Ramos (cell line): ENCODE data around the gene TUBD1.
"Not testable (repeated sequence)": the region's sequence is repeated elsewhere in the genome, so short reads cannot be mapped to it uniquely, and the experiment has no call there.

Experiments
- in situ Hi-C: fragments of 300-500 bp; cut with MboI; formaldehyde crosslinking; loops from one replicate; pipeline ENCODE4 v1.14.3; 2022; ENCODE audit warnings: low sequenced_read_pairs; ENCODE audit not compliant: unreplicated experiment

TUBD1 gene

DNA sequence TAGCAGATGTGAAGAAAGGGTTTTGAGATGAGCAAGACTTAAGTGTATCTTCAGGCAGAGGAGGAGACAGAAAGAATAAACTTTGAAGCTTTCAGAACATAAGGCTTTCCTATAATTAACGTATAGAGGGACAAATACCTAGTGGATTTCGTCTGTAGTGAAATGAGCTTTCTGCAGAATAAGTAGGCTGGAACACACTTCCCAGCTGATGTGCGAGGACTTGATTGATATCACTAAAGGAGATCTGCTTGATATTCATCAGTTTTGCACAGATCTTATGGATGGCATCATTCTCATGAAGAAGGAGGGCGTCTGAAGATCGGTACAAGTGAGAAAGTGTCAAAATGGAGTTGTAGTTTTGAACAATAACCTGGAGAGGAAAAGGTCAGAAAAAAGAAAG is 14.8 kb downstream of the TUBD1 start:
- in situ Hi-C loops, result no loop called here

DNA sequence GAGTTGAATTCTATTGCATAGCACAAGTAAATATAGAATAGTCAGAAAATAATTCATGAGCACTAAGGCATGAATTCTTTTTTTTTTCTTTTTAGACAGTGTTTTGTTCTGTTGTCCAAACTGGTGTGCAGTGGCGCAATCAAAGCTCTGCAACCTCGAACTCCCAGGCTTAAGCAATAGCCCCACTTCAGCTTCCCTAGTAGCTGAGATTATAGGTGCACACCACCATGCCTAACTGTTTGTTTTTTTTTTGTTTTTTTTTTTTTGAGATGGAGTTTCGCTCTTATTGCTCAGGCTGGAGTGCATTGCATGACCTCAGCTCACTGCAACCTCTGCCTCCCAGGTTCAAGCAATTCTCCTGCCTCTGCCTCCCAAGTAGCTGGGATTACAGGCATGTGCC is 16.6 kb downstream of the TUBD1 start:
- in situ Hi-C loops, result no loop called here

- in situ Hi-C loops, result no loop called here
These were observed 18.4 kb downstream of the TUBD1 start for GRCh38 chr17:59874376-59874775.

- in situ Hi-C loops, result not testable (repeated sequence)
These were observed 19.3 kb downstream of the TUBD1 start for GRCh38 chr17:59873414-59873813.

GRCh38 chr17:59872351-59872750 is 20.4 kb downstream of the TUBD1 start:
- in situ Hi-C loops, result no loop called here

DNA sequence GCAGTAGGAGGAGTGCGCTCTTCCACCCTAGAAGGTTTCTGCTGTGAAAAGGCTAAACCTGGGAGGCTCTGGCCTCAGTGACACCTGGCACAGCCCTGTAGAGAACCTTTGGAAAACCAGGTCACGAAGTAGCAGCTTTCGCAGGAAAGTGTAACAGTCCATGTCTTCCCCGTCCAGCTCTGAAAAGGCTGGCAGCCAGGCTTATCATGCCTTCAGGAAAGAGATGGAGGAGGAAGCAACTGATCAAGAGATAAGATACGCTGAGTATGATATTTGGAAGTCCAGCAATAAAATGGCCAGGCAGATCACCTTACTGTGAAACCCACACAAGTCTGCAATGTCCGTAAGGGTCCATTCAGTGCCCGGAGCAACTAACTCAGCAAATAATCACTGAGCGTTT is 22.3 kb downstream of the TUBD1 start:
- in situ Hi-C loops, result no loop called here

GRCh38 chr17:59869941-59870218 is 22.9 kb downstream of the TUBD1 start:
- in situ Hi-C loops, result no loop called here

DNA sequence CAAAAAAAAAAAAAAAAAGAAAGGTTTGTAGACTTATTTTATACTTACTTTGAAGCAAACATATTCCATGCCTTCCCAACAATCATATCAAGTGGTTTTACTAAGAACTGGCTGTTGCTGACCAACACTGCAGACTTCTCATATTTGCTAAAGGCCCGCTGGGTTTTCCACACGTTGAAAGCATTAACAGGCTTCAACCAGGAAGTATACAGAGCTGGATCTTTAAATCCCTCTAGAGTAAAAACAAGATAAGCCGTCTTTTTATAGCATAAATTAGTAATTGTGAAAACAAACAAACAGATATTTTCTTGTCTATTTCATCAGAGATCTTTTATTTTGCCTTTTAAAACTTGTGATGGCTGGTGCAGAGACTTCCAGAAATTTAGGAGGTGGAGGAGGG is 29.1 kb downstream of the TUBD1 start:
- in situ Hi-C loops, result no loop called here

DNA sequence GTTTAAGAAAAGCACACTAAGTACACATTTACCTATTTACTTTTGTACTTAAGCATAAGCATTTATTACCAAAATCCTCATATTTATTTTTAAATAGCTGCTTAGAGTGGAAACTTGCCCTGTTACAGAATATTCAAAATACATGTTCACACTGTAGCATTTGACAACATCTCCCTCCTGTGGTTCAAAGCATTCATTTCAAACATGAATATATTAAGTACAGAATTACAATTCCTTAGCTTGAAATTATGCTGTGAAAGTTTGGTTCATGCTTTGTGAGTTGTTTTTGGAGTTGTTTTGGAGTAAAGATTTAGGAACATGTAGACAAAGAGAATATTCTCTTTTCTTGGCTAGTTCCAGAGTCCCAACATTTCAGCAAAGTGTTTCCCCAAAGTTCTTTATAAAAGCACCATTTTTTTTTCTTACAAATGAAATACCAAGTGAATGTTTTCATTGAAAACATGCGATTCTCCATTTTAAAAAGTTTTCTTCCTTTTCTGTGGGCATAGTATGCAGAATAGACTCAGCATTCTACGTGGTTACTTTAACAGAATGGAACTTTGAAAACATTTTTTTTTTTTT is 33.2 kb downstream of the TUBD1 start:
- in situ Hi-C loops, result no loop called here

- in situ Hi-C loops, result no loop called here
These were observed 33.8 kb downstream of the TUBD1 start for GRCh38 chr17:59858932-59859331.

DNA sequence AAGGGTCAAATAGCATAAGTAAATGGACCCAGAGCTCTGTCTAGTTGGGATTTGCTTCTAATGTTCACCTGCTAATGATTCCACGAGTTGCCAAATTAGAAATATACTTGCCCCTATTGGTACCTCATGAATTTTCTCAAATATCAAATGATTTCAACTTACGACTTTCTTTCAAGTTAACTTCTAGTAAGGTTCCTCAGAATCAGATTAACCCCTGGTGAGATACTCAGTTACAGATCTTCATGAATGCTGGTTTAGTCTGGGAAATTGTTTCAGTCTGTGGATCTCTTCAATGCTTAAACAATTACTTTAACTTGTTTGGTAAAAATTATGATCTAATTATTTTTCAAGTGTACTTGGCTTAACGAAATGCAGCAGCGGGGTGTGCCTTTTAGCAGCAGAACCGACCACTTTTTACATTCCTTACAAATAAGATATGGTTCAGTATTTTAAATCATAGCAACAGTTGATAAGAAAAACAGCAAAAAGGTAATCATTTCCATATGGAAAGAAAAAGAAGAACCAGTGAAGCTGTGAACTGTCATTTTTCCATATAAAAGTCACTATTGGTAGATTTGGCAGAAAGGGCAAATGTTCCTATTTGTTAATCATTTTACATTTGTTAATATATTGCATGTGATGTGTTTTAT is 34.5 kb downstream of the TUBD1 start:
- in situ Hi-C loops, result no loop called here

DNA sequence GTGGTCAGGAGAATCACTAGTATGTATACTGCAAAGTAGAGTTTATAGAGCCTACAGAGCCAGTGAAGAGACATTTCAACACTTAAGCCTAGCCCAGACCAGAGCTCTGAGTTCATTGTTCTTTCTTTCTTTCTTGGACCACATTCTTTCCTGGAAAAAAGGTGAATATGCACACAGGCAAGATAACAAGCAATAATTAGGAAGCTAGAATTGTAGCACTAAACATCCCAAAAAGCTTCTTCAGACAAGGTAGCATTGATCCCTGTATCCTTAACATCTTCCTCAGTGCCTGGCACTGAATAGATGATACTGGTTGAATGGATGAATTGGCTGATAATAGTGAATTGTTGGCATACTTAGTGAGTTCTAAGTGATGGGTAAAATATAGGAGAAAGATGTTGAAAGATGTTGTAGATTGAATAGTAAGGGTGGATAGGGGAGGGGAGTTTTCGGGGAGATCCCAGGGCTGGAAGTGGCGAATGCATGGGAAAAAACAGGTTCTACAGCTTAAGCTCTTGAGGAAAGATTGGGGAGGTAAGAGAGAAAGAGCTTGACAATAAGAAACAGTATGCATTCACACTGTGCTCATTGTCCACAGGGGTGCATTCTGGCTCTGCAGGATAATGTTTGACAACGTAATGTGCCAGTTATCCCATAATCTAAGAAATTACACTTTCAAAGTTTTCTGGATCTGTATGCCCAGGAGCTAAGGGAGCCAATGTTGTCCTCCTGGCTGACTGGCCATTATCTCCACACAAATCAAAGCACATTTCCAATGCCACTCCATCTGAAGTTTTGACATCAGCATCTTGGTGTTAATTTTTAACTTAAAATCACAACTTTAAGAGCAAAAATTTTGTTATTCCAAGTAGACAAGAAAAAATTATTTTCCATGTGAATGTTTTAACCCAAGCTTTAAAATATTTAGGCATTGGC is 35.6 kb downstream of the TUBD1 start:
- in situ Hi-C loops, result no loop called here

GRCh38 chr17:59853919-59854729 is 38.6 kb downstream of the TUBD1 start:
- in situ Hi-C loops, result not testable (repeated sequence)

DNA sequence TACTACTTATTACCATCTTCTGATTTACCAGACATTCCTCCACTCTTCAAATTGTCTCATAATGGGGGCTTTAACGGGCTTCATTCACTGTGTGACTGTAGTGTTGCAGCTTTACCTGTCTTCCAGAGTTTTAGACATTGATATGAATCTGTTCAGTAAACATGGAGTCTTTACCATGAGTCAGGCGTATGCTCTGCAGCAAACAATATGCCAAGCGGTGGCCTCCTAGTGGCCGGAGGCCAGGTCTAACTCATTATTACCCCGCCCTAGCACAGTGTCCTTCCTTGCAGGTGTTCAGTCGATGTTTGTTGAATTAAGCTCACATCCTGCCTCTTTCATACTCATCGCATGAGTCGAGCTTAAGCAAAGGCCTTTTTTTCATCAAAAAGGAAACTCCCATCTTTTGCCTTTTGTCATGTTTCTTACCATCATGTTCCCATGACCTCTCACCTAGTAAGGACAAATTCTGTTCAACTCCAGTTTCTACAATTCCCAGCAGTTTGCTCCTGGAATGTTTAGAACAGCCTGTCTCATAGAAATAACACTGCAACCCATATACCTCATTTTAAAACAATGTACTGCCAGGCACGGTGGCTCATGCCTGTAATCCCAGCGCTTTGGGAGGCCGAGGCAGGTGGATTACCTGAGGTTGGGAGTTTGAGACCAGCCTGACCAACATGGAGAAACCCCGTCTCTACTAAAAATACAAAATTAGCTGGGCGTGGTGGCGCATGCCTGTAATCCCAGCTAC is 39.4 kb downstream of the TUBD1 start:
- in situ Hi-C loops, result no loop called here

GRCh38 chr17:59852847-59853167 is 39.9 kb downstream of the TUBD1 start:
- in situ Hi-C loops, result not testable (repeated sequence)

- in situ Hi-C loops, result no loop called here
These were observed 41.0 kb downstream of the TUBD1 start for GRCh38 chr17:59851439-59852375.

- in situ Hi-C loops, result not testable (repeated sequence)
These were observed 42.4 kb downstream of the TUBD1 start for GRCh38 chr17:59850311-59850710.

- in situ Hi-C loops, result no loop called here
These were observed 44.0 kb downstream of the TUBD1 start for GRCh38 chr17:59848778-59849177.

- in situ Hi-C loops, result no loop called here
These were observed 44.4 kb downstream of the TUBD1 start for GRCh38 chr17:59848385-59848668.
